C4-2B (cell line): Measurements from ENCODE around the gene HCFC1.

Experiments
- ZFX ChIP-seq: fragments of 450-650 bp; IDR thresholded peaks from 2 replicates; pipeline ENCODE4 v1.6.1; 2017
- TF ChIP-seq, protein P1 (sequence below): fragments of 450-650 bp; conservative IDR thresholded peaks from 2 replicates; pipeline ENCODE4 v1.5.1; 2017; ENCODE audit warnings: mild to moderate bottlenecking

DNA sequence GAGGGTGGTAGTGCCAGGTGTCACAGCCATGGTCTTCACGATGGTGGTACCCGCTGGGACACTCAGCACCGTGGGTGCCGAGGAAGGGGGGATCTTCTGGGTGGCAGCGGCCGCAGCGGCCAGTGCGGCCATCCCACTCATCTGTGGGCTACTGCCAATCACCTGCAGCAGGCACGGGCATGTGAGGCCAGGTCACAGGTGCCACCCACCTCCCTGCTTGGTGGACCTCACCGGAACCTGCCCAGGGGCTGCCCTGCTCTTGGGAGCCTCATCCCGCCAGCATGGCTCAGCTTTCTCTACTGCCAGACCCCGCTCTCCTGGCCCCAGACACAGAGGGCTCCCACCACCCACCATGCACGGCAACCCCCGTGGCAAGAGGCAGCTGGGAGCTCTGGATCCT lies 13.0 kb downstream of the HCFC1 start:
- TF ChIP-seq, protein P1, sequence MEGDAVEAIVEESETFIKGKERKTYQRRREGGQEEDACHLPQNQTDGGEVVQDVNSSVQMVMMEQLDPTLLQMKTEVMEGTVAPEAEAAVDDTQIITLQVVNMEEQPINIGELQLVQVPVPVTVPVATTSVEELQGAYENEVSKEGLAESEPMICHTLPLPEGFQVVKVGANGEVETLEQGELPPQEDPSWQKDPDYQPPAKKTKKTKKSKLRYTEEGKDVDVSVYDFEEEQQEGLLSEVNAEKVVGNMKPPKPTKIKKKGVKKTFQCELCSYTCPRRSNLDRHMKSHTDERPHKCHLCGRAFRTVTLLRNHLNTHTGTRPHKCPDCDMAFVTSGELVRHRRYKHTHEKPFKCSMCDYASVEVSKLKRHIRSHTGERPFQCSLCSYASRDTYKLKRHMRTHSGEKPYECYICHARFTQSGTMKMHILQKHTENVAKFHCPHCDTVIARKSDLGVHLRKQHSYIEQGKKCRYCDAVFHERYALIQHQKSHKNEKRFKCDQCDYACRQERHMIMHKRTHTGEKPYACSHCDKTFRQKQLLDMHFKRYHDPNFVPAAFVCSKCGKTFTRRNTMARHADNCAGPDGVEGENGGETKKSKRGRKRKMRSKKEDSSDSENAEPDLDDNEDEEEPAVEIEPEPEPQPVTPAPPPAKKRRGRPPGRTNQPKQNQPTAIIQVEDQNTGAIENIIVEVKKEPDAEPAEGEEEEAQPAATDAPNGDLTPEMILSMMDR, result no peak
- no peak for TF ChIP-seq ZFX
